Cardiac fibroblast (primary cell): ENCODE results near the gene UNC45A.

Experiments
- DNase-seq, 2 donors: peaks; one replicate each; pipeline versions ENCODE4 v3.0.0 to v3.0.0-alpha.2; 2010; ENCODE audit warnings: low read depth in 2 of 2
- H3K4me3 ChIP-seq, 2 donors: replicated peaks in 1 of 2; 1 replicate in 1 of 2; 2 replicates in 1 of 2; pipeline ENCODE4 v1.5.1; 2011; ENCODE audit warnings: low read depth in 2 of 2, low read length in 2 of 2, mild to moderate bottlenecking in 2 of 2, moderate library complexity in 1 of 2
- CTCF ChIP-seq: IDR thresholded peaks from one replicate; pipeline ENCODE4 v1.5.1; 2011; ENCODE audit warnings: low read depth, mild to moderate bottlenecking, low read length, inconsistent platforms

UNC45A gene

GRCh38 chr15:90934949-90935751, at the start of gene UNC45A:
TSS of gene UNC45A (plus strand) at chr15:90935285. CDS start at chr15:90935325, 40 bp downstream.
- peak within 1 kb of the TSS; percentile 78 to 81 for H3K4me3 ChIP-seq
- TF ChIP-seq CTCF: no peak
- peak; percentile 82 to 84 for DNase-seq

- peak; percentile 97 for TF ChIP-seq CTCF
- peak overlapping the region; percentile 30 to 51 for H3K4me3 ChIP-seq
- peak; percentile 71 to 77 for DNase-seq
Observed at GRCh38 chr15:90885432-90886290, 49.4 kb upstream of the UNC45A start.

- DNase-seq: no peak
- TF ChIP-seq CTCF: no peak
- H3K4me3 ChIP-seq: no peak overlapping the region
Observed at GRCh38 chr15:90886291-90886614, 48.8 kb upstream of the UNC45A start.

- TF ChIP-seq CTCF: no peak
- H3K4me3 ChIP-seq: no peak overlapping the region
- no peak for DNase-seq
Observed at GRCh38 chr15:90887037-90887481, 48.0 kb upstream of the UNC45A start.

GRCh38 chr15:90889313-90889730, 45.8 kb upstream of the UNC45A start:
- TF ChIP-seq CTCF: no peak
- no peak for DNase-seq
- H3K4me3 ChIP-seq: no peak overlapping the region

GRCh38 chr15:90889736-90890456, 45.2 kb upstream of the UNC45A start:
- TF ChIP-seq CTCF: no peak

More at GRCh38 chr15:90889736-90890456, 45.2 kb upstream of the UNC45A start:
- H3K4me3 ChIP-seq: no peak overlapping the region
- DNase-seq: no peak
